GM12878 (cell line): Measurements from ENCODE around the gene PC. TPM values are rescaled to one million over a fixed set of nuclear protein-coding genes. Genes with fewer than 3 reads are reported as not detected.

Experiments
- polyA plus RNA-seq, 11 experiments: library from polyadenylated mRNA; depleted of rRNA in 4 of 11; unstranded in 6 of 11; stranded (reverse) in 5 of 11; fragments of >200 nt; fragmentation: Nextera tagmentation in 4 of 11; fragmentation: Illumina TruSeq in 1 of 11; extraction: Ambion mirVana in 4 of 11; extraction: Trizol in 1 of 11; gene quantifications; 1 replicate in 1 of 11; 2 replicates in 10 of 11; pipeline versions ENCODE4 v1.2.1 to v1.2.3, GENCODE V29; 2011 to 2016; ENCODE audit warnings: inconsistent platforms in 2 of 11, missing spikeins in 2 of 11, low read depth in 1 of 11
- total RNA-seq, 4 experiments: library from RNA; depleted of rRNA in 3 of 4; stranded (reverse); fragments of >200 nt in 3 of 4; fragmentation: Illumina TruSeq in 1 of 4; extraction: Trizol in 1 of 4; gene quantifications; 2 replicates each; pipeline versions ENCODE4 v1.2.1 to v1.2.3, GENCODE V29; 2013 to 2021
- TF ChIP-seq, protein P1 (sequence below): fragments of 450-650 bp; IDR thresholded peaks from 2 replicates; pipeline ENCODE4 v1.6.1; 2016; ENCODE audit warnings: mild to moderate bottlenecking, moderate library complexity, borderline replicate concordance
- TF ChIP-seq, protein P2 (sequence below): fragments of 450-650 bp; IDR thresholded peaks from 2 replicates; pipeline ENCODE4 v1.6.1; 2017; ENCODE audit warnings: mild to moderate bottlenecking, moderate library complexity

Gene PC
- total and polyA plus RNA-seq, 10 of the 15 experiments (the other 5 are each of a cell fraction or from before 2014, with no cell fraction given): 0.22 to 10.3 (median 4.5) TPM

DNA sequence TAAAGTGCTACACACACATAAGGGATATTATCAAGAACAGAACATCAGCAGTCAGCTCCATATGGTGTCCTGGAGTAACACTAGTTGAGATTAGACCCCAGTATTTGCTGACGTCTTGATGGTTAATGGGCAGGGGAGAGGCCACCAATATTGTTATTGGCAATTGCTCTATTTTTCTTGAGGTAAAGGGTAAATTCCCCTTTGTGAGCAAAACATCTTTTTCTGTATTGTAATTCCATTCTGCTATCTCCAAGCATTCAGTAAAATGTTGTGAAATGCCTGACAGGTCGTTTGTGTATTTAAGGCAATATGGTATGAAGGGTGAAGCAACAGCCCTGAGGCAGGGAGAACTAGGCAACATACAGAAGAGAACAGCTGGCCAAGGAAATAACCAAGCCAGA lies 21.9 kb downstream of the PC start (continued):
- TF ChIP-seq, protein P1, sequence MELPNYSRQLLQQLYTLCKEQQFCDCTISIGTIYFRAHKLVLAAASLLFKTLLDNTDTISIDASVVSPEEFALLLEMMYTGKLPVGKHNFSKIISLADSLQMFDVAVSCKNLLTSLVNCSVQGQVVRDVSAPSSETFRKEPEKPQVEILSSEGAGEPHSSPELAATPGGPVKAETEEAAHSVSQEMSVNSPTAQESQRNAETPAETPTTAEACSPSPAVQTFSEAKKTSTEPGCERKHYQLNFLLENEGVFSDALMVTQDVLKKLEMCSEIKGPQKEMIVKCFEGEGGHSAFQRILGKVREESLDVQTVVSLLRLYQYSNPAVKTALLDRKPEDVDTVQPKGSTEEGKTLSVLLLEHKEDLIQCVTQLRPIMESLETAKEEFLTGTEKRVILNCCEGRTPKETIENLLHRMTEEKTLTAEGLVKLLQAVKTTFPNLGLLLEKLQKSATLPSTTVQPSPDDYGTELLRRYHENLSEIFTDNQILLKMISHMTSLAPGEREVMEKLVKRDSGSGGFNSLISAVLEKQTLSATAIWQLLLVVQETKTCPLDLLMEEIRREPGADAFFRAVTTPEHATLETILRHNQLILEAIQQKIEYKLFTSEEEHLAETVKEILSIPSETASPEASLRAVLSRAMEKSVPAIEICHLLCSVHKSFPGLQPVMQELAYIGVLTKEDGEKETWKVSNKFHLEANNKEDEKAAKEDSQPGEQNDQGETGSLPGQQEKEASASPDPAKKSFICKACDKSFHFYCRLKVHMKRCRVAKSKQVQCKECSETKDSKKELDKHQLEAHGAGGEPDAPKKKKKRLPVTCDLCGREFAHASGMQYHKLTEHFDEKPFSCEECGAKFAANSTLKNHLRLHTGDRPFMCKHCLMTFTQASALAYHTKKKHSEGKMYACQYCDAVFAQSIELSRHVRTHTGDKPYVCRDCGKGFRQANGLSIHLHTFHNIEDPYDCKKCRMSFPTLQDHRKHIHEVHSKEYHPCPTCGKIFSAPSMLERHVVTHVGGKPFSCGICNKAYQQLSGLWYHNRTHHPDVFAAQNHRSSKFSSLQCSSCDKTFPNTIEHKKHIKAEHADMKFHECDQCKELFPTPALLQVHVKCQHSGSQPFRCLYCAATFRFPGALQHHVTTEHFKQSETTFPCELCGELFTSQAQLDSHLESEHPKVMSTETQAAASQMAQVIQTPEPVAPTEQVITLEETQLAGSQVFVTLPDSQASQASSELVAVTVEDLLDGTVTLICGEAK: no peak
- TF ChIP-seq, protein P2, sequence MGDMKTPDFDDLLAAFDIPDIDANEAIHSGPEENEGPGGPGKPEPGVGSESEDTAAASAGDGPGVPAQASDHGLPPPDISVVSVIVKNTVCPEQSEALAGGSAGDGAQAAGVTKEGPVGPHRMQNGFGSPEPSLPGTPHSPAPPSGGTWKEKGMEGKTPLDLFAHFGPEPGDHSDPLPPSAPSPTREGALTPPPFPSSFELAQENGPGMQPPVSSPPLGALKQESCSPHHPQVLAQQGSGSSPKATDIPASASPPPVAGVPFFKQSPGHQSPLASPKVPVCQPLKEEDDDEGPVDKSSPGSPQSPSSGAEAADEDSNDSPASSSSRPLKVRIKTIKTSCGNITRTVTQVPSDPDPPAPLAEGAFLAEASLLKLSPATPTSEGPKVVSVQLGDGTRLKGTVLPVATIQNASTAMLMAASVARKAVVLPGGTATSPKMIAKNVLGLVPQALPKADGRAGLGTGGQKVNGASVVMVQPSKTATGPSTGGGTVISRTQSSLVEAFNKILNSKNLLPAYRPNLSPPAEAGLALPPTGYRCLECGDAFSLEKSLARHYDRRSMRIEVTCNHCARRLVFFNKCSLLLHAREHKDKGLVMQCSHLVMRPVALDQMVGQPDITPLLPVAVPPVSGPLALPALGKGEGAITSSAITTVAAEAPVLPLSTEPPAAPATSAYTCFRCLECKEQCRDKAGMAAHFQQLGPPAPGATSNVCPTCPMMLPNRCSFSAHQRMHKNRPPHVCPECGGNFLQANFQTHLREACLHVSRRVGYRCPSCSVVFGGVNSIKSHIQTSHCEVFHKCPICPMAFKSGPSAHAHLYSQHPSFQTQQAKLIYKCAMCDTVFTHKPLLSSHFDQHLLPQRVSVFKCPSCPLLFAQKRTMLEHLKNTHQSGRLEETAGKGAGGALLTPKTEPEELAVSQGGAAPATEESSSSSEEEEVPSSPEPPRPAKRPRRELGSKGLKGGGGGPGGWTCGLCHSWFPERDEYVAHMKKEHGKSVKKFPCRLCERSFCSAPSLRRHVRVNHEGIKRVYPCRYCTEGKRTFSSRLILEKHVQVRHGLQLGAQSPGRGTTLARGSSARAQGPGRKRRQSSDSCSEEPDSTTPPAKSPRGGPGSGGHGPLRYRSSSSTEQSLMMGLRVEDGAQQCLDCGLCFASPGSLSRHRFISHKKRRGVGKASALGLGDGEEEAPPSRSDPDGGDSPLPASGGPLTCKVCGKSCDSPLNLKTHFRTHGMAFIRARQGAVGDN: no peak
